Activated naive CD8-positive, alpha-beta T cell (primary cell): ENCODE data around the gene ADAM10.
"Not testable (repeated sequence)": the region's sequence is repeated elsewhere in the genome, so short reads cannot be mapped to it uniquely, and the experiment has no call there.

Experiments
- H3K27ac Mint-ChIP-seq: one replicate; pipeline ENCODE4 v1.8.0; 2021; ENCODE audit warnings: mixed read lengths
- H3K27me3 Mint-ChIP-seq: one replicate; pipeline ENCODE4 v1.8.0; 2021; ENCODE audit warnings: mixed read lengths
- H3K36me3 Mint-ChIP-seq: one replicate; pipeline ENCODE4 v1.8.0; 2021; ENCODE audit warnings: mixed read lengths
- H3K4me1 Mint-ChIP-seq: one replicate; pipeline ENCODE4 v1.8.0; 2021; ENCODE audit warnings: low read depth, mixed read lengths
- H3K4me3 Mint-ChIP-seq: one replicate; pipeline ENCODE4 v1.8.0; 2021; ENCODE audit warnings: mild to moderate bottlenecking, mixed read lengths
- H3K9me3 Mint-ChIP-seq: one replicate; pipeline ENCODE4 v1.8.0; 2021; ENCODE audit warnings: low read depth, mixed read lengths

ADAM10 gene

GRCh38 chr15:58749532-58750337 is at the start of gene ADAM10:
Gene ADAM10 (minus strand): TSS chr15:58749707. CDS start chr15:58749534, 173 bp downstream.
- peak within 1 kb of the TSS; percentile 98 for H3K4me3 Mint-ChIP-seq
- H3K9me3 Mint-ChIP-seq = no peaks in the 10 kb centered on the region
- H3K27me3 Mint-ChIP-seq = no peaks in the 10 kb centered on the region
- H3K27ac Mint-ChIP-seq = peak within 1 kb of the TSS; percentile 87
- H3K4me1 Mint-ChIP-seq = peaks cover 34% of the 10 kb centered on the region
- H3K36me3 Mint-ChIP-seq = no peaks in the 10 kb centered on the region

GRCh38 chr15:58797505-58797904 is 48.0 kb upstream of the ADAM10 start:
- Mint-ChIP-seq H3K4me3 (no peak overlapping the region), H3K27me3 (no peaks in the 10 kb centered on the region), H3K4me1 (peaks cover 26% of the 10 kb centered on the region), H3K9me3 (no peaks in the 10 kb centered on the region), H3K27ac (no peak overlapping the region), H3K36me3 (peaks cover 21% of the 10 kb centered on the region)

GRCh38 chr15:58795825-58796224 is 46.3 kb upstream of the ADAM10 start:
- H3K27ac Mint-ChIP-seq = no peak overlapping the region
- H3K9me3 Mint-ChIP-seq = no peaks in the 10 kb centered on the region
- H3K4me3 Mint-ChIP-seq = no peak overlapping the region
- H3K36me3 Mint-ChIP-seq = peaks cover 22% of the 10 kb centered on the region
- H3K27me3 Mint-ChIP-seq = no peaks in the 10 kb centered on the region
- peaks cover 26% of the 10 kb centered on the region for H3K4me1 Mint-ChIP-seq

- Mint-ChIP-seq H3K27ac (no peak overlapping the region), H3K4me1 (peaks cover 15% of the 10 kb centered on the region), H3K36me3 (peaks cover 22% of the 10 kb centered on the region), H3K9me3 (no peaks in the 10 kb centered on the region), H3K27me3 (no peaks in the 10 kb centered on the region), H3K4me3 (no peak overlapping the region)
Measured at GRCh38 chr15:58793862-58794261, 44.4 kb upstream of the ADAM10 start.

GRCh38 chr15:58788056-58788710 is 38.7 kb upstream of the ADAM10 start:
- peaks cover 2% of the 10 kb centered on the region for H3K4me1 Mint-ChIP-seq
- H3K27me3 Mint-ChIP-seq = no peaks in the 10 kb centered on the region
- H3K27ac Mint-ChIP-seq = no peak overlapping the region
- H3K36me3 Mint-ChIP-seq = peaks cover 15% of the 10 kb centered on the region
- H3K4me3 Mint-ChIP-seq = no peak overlapping the region
- no peaks in the 10 kb centered on the region for H3K9me3 Mint-ChIP-seq

GRCh38 chr15:58785355-58785754 is 35.8 kb upstream of the ADAM10 start:
- Mint-ChIP-seq H3K9me3 (no peaks in the 10 kb centered on the region), H3K4me3 (no peak overlapping the region), H3K27ac (no peak overlapping the region), H3K4me1 (peaks cover 12% of the 10 kb centered on the region), H3K36me3 (peaks cover 9% of the 10 kb centered on the region), H3K27me3 (no peaks in the 10 kb centered on the region)

GRCh38 chr15:58779554-58779953 is 30.0 kb upstream of the ADAM10 start:
- H3K9me3 Mint-ChIP-seq = no peaks in the 10 kb centered on the region
- H3K27me3 Mint-ChIP-seq = no peaks in the 10 kb centered on the region
- no peak overlapping the region for H3K4me3 Mint-ChIP-seq
- peaks cover 22% of the 10 kb centered on the region for H3K4me1 Mint-ChIP-seq
- H3K27ac Mint-ChIP-seq = no peak overlapping the region
- peaks cover 5% of the 10 kb centered on the region for H3K36me3 Mint-ChIP-seq

- no peak overlapping the region for H3K27ac Mint-ChIP-seq
- no peaks in the 10 kb centered on the region for H3K27me3 Mint-ChIP-seq
- H3K36me3 Mint-ChIP-seq = peaks cover 2% of the 10 kb centered on the region
- no peaks in the 10 kb centered on the region for H3K9me3 Mint-ChIP-seq
- H3K4me3 Mint-ChIP-seq = no peak overlapping the region
- peaks cover 16% of the 10 kb centered on the region for H3K4me1 Mint-ChIP-seq
Measured at GRCh38 chr15:58777107-58777506, 27.6 kb upstream of the ADAM10 start.

- Mint-ChIP-seq H3K27me3 (no peaks in the 10 kb centered on the region), H3K4me1 (peaks cover 14% of the 10 kb centered on the region), H3K9me3 (no peaks in the 10 kb centered on the region), H3K27ac (no peak overlapping the region), H3K36me3 (peaks cover 2% of the 10 kb centered on the region), H3K4me3 (no peak overlapping the region)
Measured at GRCh38 chr15:58775402-58775801, 25.9 kb upstream of the ADAM10 start.

GRCh38 chr15:58773024-58773423 is 23.5 kb upstream of the ADAM10 start:
- Mint-ChIP-seq H3K4me1 (peaks cover 21% of the 10 kb centered on the region), H3K4me3 (no peak overlapping the region), H3K9me3 (no peaks in the 10 kb centered on the region), H3K36me3 (no peaks in the 10 kb centered on the region), H3K27ac (peak overlapping the region; percentile 22), H3K27me3 (no peaks in the 10 kb centered on the region)

- H3K4me1 Mint-ChIP-seq = peaks cover 14% of the 10 kb centered on the region
- H3K27ac Mint-ChIP-seq = peak overlapping the region; percentile 89
- H3K27me3 Mint-ChIP-seq = no peaks in the 10 kb centered on the region
- H3K9me3 Mint-ChIP-seq = no peaks in the 10 kb centered on the region
- H3K36me3 Mint-ChIP-seq = no peaks in the 10 kb centered on the region
- no peak overlapping the region for H3K4me3 Mint-ChIP-seq
Measured at GRCh38 chr15:58771621-58772250, 22.2 kb upstream of the ADAM10 start.

- no peak within 1 kb of the TSS for H3K4me3 Mint-ChIP-seq
- H3K4me1 Mint-ChIP-seq = peaks cover 14% of the 10 kb centered on the region
Measured at GRCh38 chr15:58770857-58771620, 21.5 kb upstream of the ADAM10 start, which contains the start of gene MINDY2. Gene MINDY2 (plus strand): TSS chr15:58771302. CDS start chr15:58771396, 94 bp downstream.

GRCh38 chr15:58770519-58770856 is 21.0 kb upstream of the ADAM10 start:
- Mint-ChIP-seq H3K4me1 (peaks cover 14% of the 10 kb centered on the region), H3K27ac (peak overlapping the region; percentile 95), H3K36me3 (no peaks in the 10 kb centered on the region), H3K27me3 (no peaks in the 10 kb centered on the region), H3K9me3 (no peaks in the 10 kb centered on the region), H3K4me3 (no peak overlapping the region)

More at GRCh38 chr15:58770857-58771620, 21.5 kb upstream of the ADAM10 start, which contains the start of gene MINDY2:
- no peaks in the 10 kb centered on the region for H3K9me3 Mint-ChIP-seq
- peak within 1 kb of the TSS; percentile 95 for H3K27ac Mint-ChIP-seq
- H3K27me3 Mint-ChIP-seq = no peaks in the 10 kb centered on the region
- H3K36me3 Mint-ChIP-seq = no peaks in the 10 kb centered on the region

GRCh38 chr15:58768601-58769004 is 19.1 kb upstream of the ADAM10 start:
- Mint-ChIP-seq H3K27ac (peak overlapping the region; percentile 66), H3K4me1 (peaks cover 14% of the 10 kb centered on the region)
- H3K4me3 Mint-ChIP-seq, H3K36me3 Mint-ChIP-seq, H3K27me3 Mint-ChIP-seq, H3K9me3 Mint-ChIP-seq: not testable (repeated sequence)
